Body of pancreas (tissue), 4 donors: Measurements from ENCODE around the gene ELAPOR1.

Experiments
- CTCF ChIP-seq, 7 experiments: fragments of 450-650 bp in 4 of 7; fragments of 200-600 bp in 3 of 7; sonication (generic) in 3 of 7; IDR thresholded peaks; one replicate each; pipeline ENCODE4 v1.5.1; 2016 to 2019; ENCODE audit warnings: antibody characterized with exemption in 7 of 7
- POLR2A ChIP-seq, 3 donors: fragments of 450-650 bp; IDR thresholded peaks; one replicate each; pipeline ENCODE4 v1.6.1; 2016; ENCODE audit warnings: antibody characterized with exemption in 3 of 3, mild to moderate bottlenecking in 2 of 3

DNA sequence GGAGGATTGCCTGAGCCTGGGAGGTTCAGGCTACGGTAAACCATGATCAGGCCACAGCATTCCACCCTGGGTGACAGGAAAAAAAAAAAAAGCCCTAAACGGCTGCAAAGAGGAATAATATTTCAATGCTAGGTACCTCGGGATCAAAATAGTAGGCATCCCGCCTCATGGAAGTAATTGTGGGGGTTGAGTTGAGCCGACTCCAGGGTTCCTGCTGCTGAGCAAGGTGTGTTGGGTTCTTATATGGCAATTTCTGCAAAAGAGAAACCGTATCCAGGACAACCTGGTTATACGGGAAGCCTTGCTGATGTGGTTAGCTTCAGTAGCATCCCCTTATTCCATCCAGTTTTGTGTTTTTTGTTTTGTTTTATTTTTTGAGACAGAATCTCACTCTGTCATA is 6.1 kb upstream of the ELAPOR1 start:
- TF ChIP-seq CTCF (IDR thresholded peaks at IDR 0.05) = no peak
- no peak for TF ChIP-seq POLR2A (IDR thresholded peaks at IDR 0.05)
